Measurements from ENCODE around the gene NPC1. TPM values are rescaled to one million over a fixed set of nuclear protein-coding genes. Genes with fewer than 3 reads are reported as not detected.

NPC1 gene
- total RNA-seq, 1 experiment from 2014 or later: 38.3 TPM

- no peak for TF ChIP-seq ZNF425 (CRISPR knock-in tag; conservative IDR thresholded peaks at IDR 0.05)
- no peak for TF ChIP-seq CBFB (CRISPR knock-in tag; IDR thresholded peaks at IDR 0.05; ENCODE audit: low read depth)
- no peak for TF ChIP-seq ERG (CRISPR knock-in tag; IDR thresholded peaks at IDR 0.05)
- no peak for TF ChIP-seq ZNF317 (CRISPR knock-in tag; IDR thresholded peaks at IDR 0.05; ENCODE audit: borderline replicate concordance, low read depth)
Observed at GRCh38 chr18:23502516-23503037, 83.7 kb downstream of the NPC1 start (continued).

GRCh38 chr18:23501626-23502025, 84.7 kb downstream of the NPC1 start:
- Mint-ChIP-seq H3K27ac (no peak overlapping the region), H3K9me3 (no peaks in the 10 kb centered on the region), H3K36me3 (peaks cover 3% of the 10 kb centered on the region; the same call in 1 of the 2 replicates), H3K4me1 (peaks cover 21% of the 10 kb centered on the region), H3K4me3 (no peak overlapping the region), H3K27me3 (ENCODE audit: low read depth) (peaks cover 12% of the 10 kb centered on the region)
- TF ChIP-seq ZNF416 (CRISPR knock-in tag; IDR thresholded peaks at IDR 0.05) (no peak), ZNF281 (CRISPR knock-in tag; IDR thresholded peaks at IDR 0.05) (no peak), E2F4 (CRISPR knock-in tag; IDR thresholded peaks at IDR 0.05; ENCODE audit: borderline replicate concordance, low read depth) (no peak), RELA (CRISPR knock-in tag; IDR thresholded peaks at IDR 0.05; ENCODE audit: borderline replicate concordance) (no peak), ESRRA (CRISPR knock-in tag; IDR thresholded peaks at IDR 0.05; ENCODE audit: borderline replicate concordance) (no peak), NR2C2 (CRISPR knock-in tag; IDR thresholded peaks at IDR 0.05) (no peak), TEAD4 (CRISPR knock-in tag; IDR thresholded peaks at IDR 0.05) (no peak), CREB1 (CRISPR knock-in tag; IDR thresholded peaks at IDR 0.05) (no peak), USF1 (CRISPR knock-in tag; IDR thresholded peaks at IDR 0.05) (no peak), TCF7 (CRISPR knock-in tag; IDR thresholded peaks at IDR 0.05; ENCODE audit: low read depth) (no peak), OVOL2 (CRISPR knock-in tag; IDR thresholded peaks at IDR 0.05; ENCODE audit: borderline replicate concordance) (no peak), EMX1 (CRISPR knock-in tag; IDR thresholded peaks at IDR 0.05) (no peak), NR3C1 (CRISPR knock-in tag; conservative IDR thresholded peaks at IDR 0.05; ENCODE audit: low read depth) (no peak), JUN (CRISPR knock-in tag; IDR thresholded peaks at IDR 0.05) (no peak), AR (CRISPR knock-in tag; IDR thresholded peaks at IDR 0.05) (no peak)
- ChIA-PET CTCF (interaction anchor here (0.6 kb wide), 1 partner anchor 452 kb away, joined by 3 read pairs; no protein-coding TSS in a partner anchor), POLR2A (no interaction called here)
- ATAC-seq: no peak
- DNase-seq (ENCODE audit: low spot score): no peak
